NCI-H1694 treated with DMSO at 0.1 percent for 48 hours (cell line): ENCODE data around the gene STARD3NL.
A peak's percentile ranks its signal among the peaks of the same experiment; 100 is the strongest.

ENCODE experiments used
- DNase-seq: peaks from one replicate; lab custom pipeline; 2025; lab: John Stamatoyannopoulos, UW

STARD3NL gene

GRCh38 chr7:38185395-38186307 is 7.6 kb downstream of the STARD3NL start:
- DNase-seq, result no peak

- DNase-seq, result no peak
Measured at GRCh38 chr7:38186593-38187314, 8.7 kb downstream of the STARD3NL start.

GRCh38 chr7:38187794-38188440 is 9.9 kb downstream of the STARD3NL start:
- DNase-seq, result no peak

- DNase-seq, result no peak
Measured at GRCh38 chr7:38189231-38189938, 11.3 kb downstream of the STARD3NL start.

GRCh38 chr7:38190011-38190410 is 12.0 kb downstream of the STARD3NL start:
- DNase-seq, result no peak

- no peak for DNase-seq
Measured at GRCh38 chr7:38191791-38192190, 13.7 kb downstream of the STARD3NL start.

GRCh38 chr7:38192327-38192726 is 14.3 kb downstream of the STARD3NL start:
- no peak for DNase-seq

GRCh38 chr7:38195804-38196595 is 18.0 kb downstream of the STARD3NL start:
- no peak for DNase-seq

GRCh38 chr7:38198366-38198765 is 20.3 kb downstream of the STARD3NL start:
- DNase-seq, result no peak

- DNase-seq, result no peak
Measured at GRCh38 chr7:38199154-38199553, 21.1 kb downstream of the STARD3NL start.

GRCh38 chr7:38199782-38200181 is 21.7 kb downstream of the STARD3NL start:
- DNase-seq, result no peak

- no peak for DNase-seq
Measured at GRCh38 chr7:38206071-38206470, 28.0 kb downstream of the STARD3NL start.

- DNase-seq, result no peak
Measured at GRCh38 chr7:38207843-38208242, 29.8 kb downstream of the STARD3NL start.

- DNase-seq, result no peak
Measured at GRCh38 chr7:38211486-38211885, 33.4 kb downstream of the STARD3NL start.

- no peak for DNase-seq
Measured at GRCh38 chr7:38211940-38212339, 33.9 kb downstream of the STARD3NL start.

- no peak for DNase-seq
Measured at GRCh38 chr7:38215115-38215514, 37.1 kb downstream of the STARD3NL start.

- peak; percentile 69 for DNase-seq
Measured at GRCh38 chr7:38215735-38216670, 38.0 kb downstream of the STARD3NL start.

GRCh38 chr7:38217672-38218071 is 39.6 kb downstream of the STARD3NL start:
- DNase-seq, result no peak

GRCh38 chr7:38220452-38220851 is 42.4 kb downstream of the STARD3NL start:
- no peak for DNase-seq

- peak; percentile 49 for DNase-seq
Measured at GRCh38 chr7:38222481-38223096, 44.5 kb downstream of the STARD3NL start.
